ENCODE measurements around the gene OR8J3. TPM values are rescaled to one million over a fixed set of nuclear protein-coding genes. Genes with fewer than 3 reads are reported as not detected.

OR8J3 gene
- total RNA-seq = not detected in 2 replicates

- DNase-seq (ENCODE audit: low read depth) = no peak
- no peak within 1 kb of the TSS for H3K4me3 ChIP-seq (ENCODE audit: low read depth, low read length)
- no peak for TF ChIP-seq CTCF (IDR thresholded peaks at IDR 0.05; ENCODE audit: insufficient read depth, low read depth, low read length)
Measured at GRCh38 chr11:56140151-56140661, at the start of gene OR8J3. TSS of gene OR8J3 (minus strand) at chr11:56140201. CDS start at chr11:56137718, 2,483 bp downstream.

GRCh38 chr11:56188602-56189001, 48.6 kb upstream of the OR8J3 start:
- no peak for DNase-seq (ENCODE audit: low read depth)
- no peak overlapping the region for H3K4me3 ChIP-seq (ENCODE audit: low read depth, low read length)
- no peak for TF ChIP-seq CTCF (IDR thresholded peaks at IDR 0.05; ENCODE audit: insufficient read depth, low read depth, low read length)

GRCh38 chr11:56183459-56183858, 43.5 kb upstream of the OR8J3 start:
- no peak for DNase-seq (ENCODE audit: low read depth)
- no peak overlapping the region for H3K4me3 ChIP-seq (ENCODE audit: low read depth, low read length)
- no peak for TF ChIP-seq CTCF (IDR thresholded peaks at IDR 0.05; ENCODE audit: insufficient read depth, low read depth, low read length)

GRCh38 chr11:56176318-56176717, 36.3 kb upstream of the OR8J3 start, which contains the start of gene OR5J2:
TSS of gene OR5J2 (plus strand) at chr11:56176618. CDS start at chr11:56176618, 0 bp downstream.
- no peak within 1 kb of the TSS for H3K4me3 ChIP-seq (ENCODE audit: low read depth, low read length)
- TF ChIP-seq CTCF (IDR thresholded peaks at IDR 0.05; ENCODE audit: insufficient read depth, low read depth, low read length) = no peak

GRCh38 chr11:56172256-56172830, 32.3 kb upstream of the OR8J3 start:
- H3K4me3 ChIP-seq (ENCODE audit: low read depth, low read length) = no peak overlapping the region
- no peak for DNase-seq (ENCODE audit: low read depth)
- TF ChIP-seq CTCF (IDR thresholded peaks at IDR 0.05; ENCODE audit: insufficient read depth, low read depth, low read length) = no peak

More at GRCh38 chr11:56176318-56176717, 36.3 kb upstream of the OR8J3 start, which contains the start of gene OR5J2:
- DNase-seq (ENCODE audit: low read depth) = no peak

- no peak for DNase-seq (ENCODE audit: low read depth)
- no peak for TF ChIP-seq CTCF (IDR thresholded peaks at IDR 0.05; ENCODE audit: insufficient read depth, low read depth, low read length)
- no peak overlapping the region for H3K4me3 ChIP-seq (ENCODE audit: low read depth, low read length)
Measured at GRCh38 chr11:56163804-56164203, 23.8 kb upstream of the OR8J3 start.

- no peak for TF ChIP-seq CTCF (IDR thresholded peaks at IDR 0.05; ENCODE audit: insufficient read depth, low read depth, low read length)
- DNase-seq (ENCODE audit: low read depth) = no peak
- no peak within 1 kb of the TSS for H3K4me3 ChIP-seq (ENCODE audit: low read depth, low read length)
Measured at GRCh38 chr11:56160217-56160616, 20.2 kb upstream of the OR8J3 start, which contains the start of gene OR8K5. TSS of gene OR8K5 (minus strand) at chr11:56160317. CDS start at chr11:56160317, 0 bp downstream.
